ENCODE measurements around the gene SERPINA4.

Gene SERPINA4

DNA sequence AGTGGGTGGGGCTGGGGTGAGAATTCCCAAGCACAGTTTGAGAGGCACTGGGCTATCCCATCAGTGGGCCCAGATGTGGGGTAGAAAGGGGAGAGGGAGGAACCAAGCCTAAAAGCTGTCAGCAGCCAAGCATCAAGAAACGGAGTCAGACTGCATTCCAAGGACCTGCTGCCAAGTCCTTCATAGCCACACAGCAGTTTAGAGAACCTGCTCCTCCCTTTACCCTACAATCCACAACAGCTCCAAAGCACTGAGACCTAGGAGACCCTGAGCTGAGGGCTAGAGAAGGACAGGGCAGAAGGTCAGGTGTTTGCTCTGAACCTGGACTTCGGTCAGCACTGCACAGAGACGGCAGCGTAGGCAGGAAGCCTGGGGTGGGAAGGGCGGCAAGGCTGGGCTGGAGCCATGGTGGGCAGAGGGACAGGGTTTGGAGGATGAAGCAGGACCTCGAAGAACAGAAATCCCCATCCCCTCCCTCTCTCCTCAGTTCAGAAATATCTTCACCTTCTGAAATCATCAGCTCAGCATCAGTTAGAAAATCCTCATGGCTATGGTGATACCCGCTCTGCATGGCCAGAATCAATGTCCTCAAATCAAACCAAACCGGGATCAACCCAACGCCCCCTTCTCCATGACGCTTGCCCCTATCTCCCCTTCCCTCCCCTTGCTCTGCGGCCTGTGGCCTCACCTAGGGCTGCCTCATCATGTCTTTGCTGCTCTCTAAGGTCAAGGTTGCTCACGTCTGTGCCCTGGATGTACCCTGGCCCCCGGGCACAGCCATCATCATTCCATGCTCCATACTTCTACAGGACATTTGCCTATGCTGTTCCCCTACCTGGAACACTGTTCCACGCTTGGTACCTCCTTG is 12.9 kb upstream of the SERPINA4 start:
- DNase-seq (ENCODE audit: low spot score in 2 of 2): no peak
- no peak overlapping the region for H3K4me3 ChIP-seq
- no peaks in the 10 kb centered on the region; the same call in 1 of the 2 replicates for H3K27me3 ChIP-seq (ENCODE audit: low read depth)
- in situ Hi-C loops (cut with MboI; ENCODE audit: low sequenced_read_pairs): no loop called here
- no peaks in the 10 kb centered on the region for H3K4me1 ChIP-seq
- H3K9me3 ChIP-seq: no peaks in the 10 kb centered on the region
- H3K36me3 ChIP-seq (replicated peaks): no peaks in the 10 kb centered on the region

DNA sequence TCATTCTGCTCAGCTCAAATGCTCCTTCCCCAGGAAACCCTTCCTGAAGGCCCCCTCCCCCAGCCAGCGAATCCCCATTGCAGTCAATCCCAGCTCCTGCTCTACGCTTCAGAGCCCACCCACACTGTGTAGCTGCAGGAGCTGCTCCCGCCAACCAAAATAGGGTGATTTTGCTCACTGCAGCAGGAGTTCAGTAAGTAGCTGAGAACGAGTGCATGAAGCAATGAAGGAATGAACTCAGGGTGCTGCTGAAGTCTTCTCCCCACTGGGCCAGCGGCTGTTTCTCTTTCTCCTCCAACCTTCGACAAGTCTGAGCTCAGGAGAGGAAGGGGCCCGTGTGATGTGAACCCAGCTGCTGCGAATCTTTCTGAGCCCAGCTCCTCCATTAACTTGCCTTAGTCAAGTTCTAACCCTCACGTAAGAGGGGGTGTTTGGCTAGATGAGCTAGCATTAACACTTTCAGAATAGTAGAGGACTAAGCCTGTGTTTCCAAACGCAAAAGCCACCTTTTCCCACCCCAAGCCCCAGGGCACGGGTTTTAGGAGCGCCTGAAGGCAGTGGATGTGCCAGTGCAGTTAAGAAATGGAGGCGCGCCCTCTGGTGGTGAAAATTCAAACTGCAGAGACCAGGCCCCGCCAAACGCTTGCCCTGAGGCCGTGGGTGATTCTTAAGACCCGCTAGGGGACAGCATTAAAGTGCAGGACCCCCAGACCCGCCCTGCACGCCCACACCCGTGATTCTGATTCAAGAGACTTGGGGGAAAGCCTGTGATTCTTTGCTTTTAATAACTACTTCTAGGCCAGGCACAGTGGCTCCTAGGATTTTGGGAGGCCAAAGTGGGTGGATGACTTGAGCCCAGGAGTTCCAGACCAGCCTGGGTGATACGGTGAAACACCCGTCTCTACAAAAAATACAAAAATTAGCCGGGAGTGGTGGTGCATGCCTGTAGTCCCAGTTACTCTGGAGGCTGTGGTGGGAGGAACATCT is 11.9 kb upstream of the SERPINA4 start:
- in situ Hi-C loops (cut with MboI; ENCODE audit: low sequenced_read_pairs): no loop called here
- Histone ChIP-seq H3K4me1 (no peaks in the 10 kb centered on the region), H3K4me3 (no peak overlapping the region), H3K27me3 (ENCODE audit: low read depth) (no peaks in the 10 kb centered on the region; the same call in 1 of the 2 replicates), H3K9me3 (no peaks in the 10 kb centered on the region), H3K36me3 (replicated peaks) (no peaks in the 10 kb centered on the region)
- peak; percentile 43 to 89 for DNase-seq (ENCODE audit: low spot score in 2 of 2)

- Histone ChIP-seq H3K4me1 (no peaks in the 10 kb centered on the region), H3K36me3 (replicated peaks) (no peaks in the 10 kb centered on the region), H3K9me3 (no peaks in the 10 kb centered on the region), H3K4me3 (no peak overlapping the region), H3K27me3 (ENCODE audit: low read depth) (no peaks in the 10 kb centered on the region; the same call in 1 of the 2 replicates)
- DNase-seq (ENCODE audit: low spot score in 2 of 2): no peak
- in situ Hi-C loops (cut with MboI; ENCODE audit: low sequenced_read_pairs): no loop called here
Observed at GRCh38 chr14:94550041-94550440, 11.2 kb upstream of the SERPINA4 start.

- Histone ChIP-seq H3K9me3 (no peaks in the 10 kb centered on the region), H3K4me1 (no peaks in the 10 kb centered on the region), H3K36me3 (replicated peaks) (no peaks in the 10 kb centered on the region), H3K4me3 (no peak overlapping the region), H3K27me3 (ENCODE audit: low read depth) (no peaks in the 10 kb centered on the region; the same call in 1 of the 2 replicates)
- DNase-seq (ENCODE audit: low spot score in 2 of 2): no peak
- in situ Hi-C loops (cut with MboI; ENCODE audit: low sequenced_read_pairs): no loop called here
Observed at GRCh38 chr14:94555991-94556390, 5.3 kb upstream of the SERPINA4 start.

- H3K4me1 ChIP-seq: no peaks in the 10 kb centered on the region
- no peak for DNase-seq (ENCODE audit: low spot score in 2 of 2)
- no peaks in the 10 kb centered on the region for H3K9me3 ChIP-seq
- no peaks in the 10 kb centered on the region for H3K36me3 ChIP-seq (replicated peaks)
- in situ Hi-C loops (cut with MboI; ENCODE audit: low sequenced_read_pairs): no loop called here
- no peak overlapping the region for H3K4me3 ChIP-seq
- H3K27me3 ChIP-seq (ENCODE audit: low read depth): no peaks in the 10 kb centered on the region
Observed at GRCh38 chr14:94557327-94557726, 3.9 kb upstream of the SERPINA4 start.

- Histone ChIP-seq H3K36me3 (replicated peaks) (no peaks in the 10 kb centered on the region), H3K27me3 (ENCODE audit: low read depth) (no peaks in the 10 kb centered on the region), H3K4me1 (no peaks in the 10 kb centered on the region), H3K9me3 (no peaks in the 10 kb centered on the region), H3K4me3 (no peak overlapping the region)
- in situ Hi-C loops (cut with MboI; ENCODE audit: low sequenced_read_pairs): no loop called here
- DNase-seq (ENCODE audit: low spot score in 2 of 2): no peak
Observed at GRCh38 chr14:94558842-94559241, 2.4 kb upstream of the SERPINA4 start.

- H3K9me3 ChIP-seq: no peaks in the 10 kb centered on the region
- H3K4me1 ChIP-seq: no peaks in the 10 kb centered on the region
- no peak for DNase-seq (ENCODE audit: low spot score in 2 of 2)
- H3K36me3 ChIP-seq (replicated peaks): no peaks in the 10 kb centered on the region
- H3K27me3 ChIP-seq (ENCODE audit: low read depth): no peaks in the 10 kb centered on the region
- in situ Hi-C loops (cut with MboI; ENCODE audit: low sequenced_read_pairs): no loop called here
- no peak overlapping the region for H3K4me3 ChIP-seq
Observed at GRCh38 chr14:94559638-94560290, 1.5 kb upstream of the SERPINA4 start.

GRCh38 chr14:94560291-94560665 is 964 bp upstream of the SERPINA4 start:
- in situ Hi-C loops (cut with MboI; ENCODE audit: low sequenced_read_pairs): no loop called here
- Histone ChIP-seq H3K4me3 (no peak overlapping the region), H3K9me3 (no peaks in the 10 kb centered on the region), H3K4me1 (no peaks in the 10 kb centered on the region), H3K36me3 (replicated peaks) (no peaks in the 10 kb centered on the region), H3K27me3 (ENCODE audit: low read depth) (no peaks in the 10 kb centered on the region)
- no peak for DNase-seq (ENCODE audit: low spot score in 2 of 2)

GRCh38 chr14:94561656-94562010 is 391 bp downstream of the SERPINA4 start:
- no peak overlapping the region for H3K4me3 ChIP-seq
- no peaks in the 10 kb centered on the region for H3K4me1 ChIP-seq
- no peaks in the 10 kb centered on the region for H3K27me3 ChIP-seq (ENCODE audit: low read depth)
- in situ Hi-C loops (cut with MboI; ENCODE audit: low sequenced_read_pairs): no loop called here
- H3K9me3 ChIP-seq: no peaks in the 10 kb centered on the region
- DNase-seq (ENCODE audit: low spot score in 2 of 2): no peak
- no peaks in the 10 kb centered on the region for H3K36me3 ChIP-seq (replicated peaks)

- Histone ChIP-seq H3K4me3 (no peak overlapping the region), H3K36me3 (replicated peaks) (no peaks in the 10 kb centered on the region), H3K4me1 (no peaks in the 10 kb centered on the region), H3K9me3 (no peaks in the 10 kb centered on the region), H3K27me3 (ENCODE audit: low read depth) (no peaks in the 10 kb centered on the region)
- in situ Hi-C loops (cut with MboI; ENCODE audit: low sequenced_read_pairs): no loop called here
- no peak for DNase-seq (ENCODE audit: low spot score in 2 of 2)
Observed at GRCh38 chr14:94562022-94562421, 780 bp downstream of the SERPINA4 start.

DNA sequence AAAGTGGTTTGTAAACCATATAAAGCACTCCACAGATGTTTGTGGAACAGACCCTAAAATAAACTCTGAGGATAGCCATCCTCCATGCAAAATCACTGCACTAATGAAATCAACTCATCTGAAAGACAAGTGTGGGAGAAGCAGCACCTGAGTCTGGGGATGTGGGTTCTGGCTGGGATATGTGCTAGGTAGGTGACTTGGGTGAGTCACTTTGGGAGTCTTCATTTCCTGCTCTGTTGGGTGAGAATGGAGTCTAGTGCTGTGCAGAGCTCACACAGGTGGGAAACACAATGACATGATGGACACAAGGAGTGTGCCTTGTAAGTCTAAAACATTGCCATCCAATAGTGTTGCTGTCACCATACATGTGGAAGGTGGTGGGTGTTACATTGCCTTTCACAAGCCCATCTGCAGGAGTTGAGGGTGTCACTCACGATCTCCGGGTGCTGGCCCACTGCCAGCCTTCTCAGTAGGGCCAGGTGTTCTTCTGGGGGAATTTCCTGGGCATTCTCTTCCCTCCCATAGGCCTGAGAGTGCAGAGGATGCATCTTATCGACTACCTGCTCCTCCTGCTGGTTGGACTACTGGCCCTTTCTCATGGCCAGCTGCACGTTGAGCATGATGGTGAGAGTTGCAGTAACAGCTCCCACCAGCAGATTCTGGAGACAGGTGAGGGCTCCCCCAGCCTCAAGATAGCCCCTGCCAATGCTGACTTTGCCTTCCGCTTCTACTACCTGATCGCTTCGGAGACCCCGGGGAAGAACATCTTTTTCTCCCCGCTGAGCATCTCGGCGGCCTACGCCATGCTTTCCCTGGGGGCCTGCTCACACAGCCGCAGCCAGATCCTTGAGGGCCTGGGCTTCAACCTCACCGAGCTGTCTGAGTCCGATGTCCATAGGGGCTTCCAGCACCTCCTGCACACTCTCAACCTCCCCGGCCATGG is 2.0 kb downstream of the SERPINA4 start:
- Histone ChIP-seq H3K9me3 (no peaks in the 10 kb centered on the region), H3K27me3 (ENCODE audit: low read depth) (no peaks in the 10 kb centered on the region), H3K4me1 (no peaks in the 10 kb centered on the region), H3K4me3 (no peak overlapping the region), H3K36me3 (replicated peaks) (no peaks in the 10 kb centered on the region)
- no peak for DNase-seq (ENCODE audit: low spot score in 2 of 2)
- in situ Hi-C loops (cut with MboI; ENCODE audit: low sequenced_read_pairs): no loop called here

GRCh38 chr14:94564381-94564780 is 3.1 kb downstream of the SERPINA4 start:
- in situ Hi-C loops (cut with MboI; ENCODE audit: low sequenced_read_pairs): no loop called here

GRCh38 chr14:94568186-94568585 is 6.9 kb downstream of the SERPINA4 start:
- no peaks in the 10 kb centered on the region; the same call in 1 of the 2 replicates for H3K27me3 ChIP-seq (ENCODE audit: low read depth)
- DNase-seq (ENCODE audit: low spot score in 2 of 2): no peak
- no peaks in the 10 kb centered on the region for H3K9me3 ChIP-seq
- H3K36me3 ChIP-seq (replicated peaks): no peaks in the 10 kb centered on the region
- no peak overlapping the region for H3K4me3 ChIP-seq
- no peaks in the 10 kb centered on the region for H3K4me1 ChIP-seq
- in situ Hi-C loops (cut with MboI; ENCODE audit: low sequenced_read_pairs): no loop called here

More at GRCh38 chr14:94564381-94564780, 3.1 kb downstream of the SERPINA4 start:
- no peaks in the 10 kb centered on the region for H3K27me3 ChIP-seq (ENCODE audit: low read depth)
- no peak overlapping the region for H3K4me3 ChIP-seq
- no peaks in the 10 kb centered on the region for H3K36me3 ChIP-seq (replicated peaks)
- no peaks in the 10 kb centered on the region for H3K9me3 ChIP-seq
- no peak for DNase-seq (ENCODE audit: low spot score in 2 of 2)
- no peaks in the 10 kb centered on the region for H3K4me1 ChIP-seq

Data from HAP-1 (cell line).